Stromal cell of bone marrow (primary cell): ENCODE measurements around the gene C3orf49.
A peak's percentile ranks its signal among the peaks of the same experiment; 100 is the strongest.

Source experiments
- DNase-seq: peaks from one replicate; pipeline ENCODE4 v3.0.0-alpha.2; 2012; ENCODE audit warnings: low read depth

The C3orf49 gene

GRCh38 chr3:63851287-63851686 lies 32.2 kb downstream of the C3orf49 start:
- DNase-seq: no peak

- DNase-seq: no peak
Measured at GRCh38 chr3:63853106-63853505, 34.0 kb downstream of the C3orf49 start.

- no peak for DNase-seq
Measured at GRCh38 chr3:63855333-63855940, 36.3 kb downstream of the C3orf49 start.

GRCh38 chr3:63857311-63857710 lies 38.2 kb downstream of the C3orf49 start:
- no peak for DNase-seq

GRCh38 chr3:63860776-63861175 lies 41.7 kb downstream of the C3orf49 start:
- DNase-seq: no peak

- DNase-seq: no peak
Measured at GRCh38 chr3:63861306-63861705, 42.2 kb downstream of the C3orf49 start.

GRCh38 chr3:63862804-63863149 lies 43.7 kb downstream of the C3orf49 start:
- no peak for DNase-seq

- DNase-seq: peak; percentile 38
Measured at GRCh38 chr3:63863150-63864007, 44.3 kb downstream of the C3orf49 start, which contains the start of the genes ATXN7 and THOC7. ATXN7 (plus strand) TSS chr3:63863867; CDS start chr3:63912599, 48,732 bp downstream. THOC7 (minus strand) TSS chr3:63863805; CDS start chr3:63863790, 15 bp downstream.

GRCh38 chr3:63864008-63864964 lies 45.2 kb downstream of the C3orf49 start:
- no peak for DNase-seq

- DNase-seq: no peak
Measured at GRCh38 chr3:63864965-63865327, 45.8 kb downstream of the C3orf49 start.

GRCh38 chr3:63867225-63867624 lies 48.1 kb downstream of the C3orf49 start:
- no peak for DNase-seq

- DNase-seq: no peak
Measured at GRCh38 chr3:63869940-63870614, 51.0 kb downstream of the C3orf49 start.

GRCh38 chr3:63870615-63871005 lies 51.5 kb downstream of the C3orf49 start:
- no peak for DNase-seq

- peak; percentile 68 for DNase-seq
Measured at GRCh38 chr3:63872135-63872924, 53.2 kb downstream of the C3orf49 start.

GRCh38 chr3:63874769-63875168 lies 55.7 kb downstream of the C3orf49 start:
- no peak for DNase-seq

- no peak for DNase-seq
Measured at GRCh38 chr3:63875510-63875909, 56.4 kb downstream of the C3orf49 start.

- no peak for DNase-seq
Measured at GRCh38 chr3:63876260-63876659, 57.2 kb downstream of the C3orf49 start.

- no peak for DNase-seq
Measured at GRCh38 chr3:63877737-63878393, 58.8 kb downstream of the C3orf49 start.

- DNase-seq: no peak
Measured at GRCh38 chr3:63878394-63879060, 59.4 kb downstream of the C3orf49 start.

GRCh38 chr3:63880653-63881052 lies 61.6 kb downstream of the C3orf49 start:
- DNase-seq: no peak
